ENCODE measurements around the gene VMP1. TPM values are rescaled to one million over a fixed set of nuclear protein-coding genes. Genes with fewer than 3 reads are reported as not detected.

Gene VMP1
- total and polyA plus RNA-seq, 2 of the 13 experiments (the other 11 are each of a cell fraction or from before 2014, with no cell fraction given) = 186 to 271 TPM

DNA sequence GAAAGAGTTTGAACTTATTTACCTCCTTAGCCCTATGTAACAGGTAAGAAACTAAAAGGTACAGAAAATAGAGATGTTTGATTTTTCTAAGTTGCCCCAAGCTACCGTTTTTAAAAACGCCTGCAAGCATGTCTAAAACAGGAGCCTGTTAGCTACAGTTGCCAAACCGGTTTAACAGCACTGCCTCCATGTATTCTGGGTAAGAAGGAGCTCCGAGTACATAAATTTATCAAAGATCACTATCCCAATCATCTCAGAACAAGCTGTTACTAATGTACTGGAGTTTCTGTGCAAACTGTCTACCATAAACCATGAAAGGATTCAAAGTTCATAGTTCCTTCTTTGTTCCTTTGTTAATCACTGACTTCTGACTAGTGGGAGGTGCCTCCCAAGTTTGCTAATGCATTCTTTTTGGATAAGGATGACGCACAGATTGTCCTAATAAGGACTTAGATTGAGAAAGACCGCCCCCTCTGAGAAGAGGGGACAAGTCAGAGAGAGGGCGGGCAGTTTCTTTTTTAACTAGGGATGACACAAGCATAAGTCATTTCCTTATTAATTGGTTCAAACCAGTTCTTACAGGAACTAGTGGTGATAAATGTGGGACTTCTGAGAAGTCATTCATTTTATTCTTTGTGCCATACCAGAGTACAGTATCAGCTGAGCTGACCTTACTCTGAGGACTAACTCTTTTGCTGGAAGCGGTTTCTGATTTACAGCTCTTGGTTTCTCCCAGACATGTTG lies 130.0 kb downstream of the VMP1 start (continued):
- no peak for TF ChIP-seq GABPA (IDR thresholded peaks at IDR 0.05; ENCODE audit: low read depth, low read length)
- peak; percentile 76 for TF ChIP-seq GABPA (CRISPR knock-in tag; IDR thresholded peaks at IDR 0.05; ENCODE audit: low read depth)
- TF ChIP-seq ZNF709 (CRISPR knock-in tag; IDR thresholded peaks at IDR 0.05) = no peak
- TF ChIP-seq KLF16 (CRISPR knock-in tag; IDR thresholded peaks at IDR 0.05) = peak in 1 of 2 experiments; percentile 93; a peak in 2 of 4 replicates
- TF ChIP-seq, protein P1, sequence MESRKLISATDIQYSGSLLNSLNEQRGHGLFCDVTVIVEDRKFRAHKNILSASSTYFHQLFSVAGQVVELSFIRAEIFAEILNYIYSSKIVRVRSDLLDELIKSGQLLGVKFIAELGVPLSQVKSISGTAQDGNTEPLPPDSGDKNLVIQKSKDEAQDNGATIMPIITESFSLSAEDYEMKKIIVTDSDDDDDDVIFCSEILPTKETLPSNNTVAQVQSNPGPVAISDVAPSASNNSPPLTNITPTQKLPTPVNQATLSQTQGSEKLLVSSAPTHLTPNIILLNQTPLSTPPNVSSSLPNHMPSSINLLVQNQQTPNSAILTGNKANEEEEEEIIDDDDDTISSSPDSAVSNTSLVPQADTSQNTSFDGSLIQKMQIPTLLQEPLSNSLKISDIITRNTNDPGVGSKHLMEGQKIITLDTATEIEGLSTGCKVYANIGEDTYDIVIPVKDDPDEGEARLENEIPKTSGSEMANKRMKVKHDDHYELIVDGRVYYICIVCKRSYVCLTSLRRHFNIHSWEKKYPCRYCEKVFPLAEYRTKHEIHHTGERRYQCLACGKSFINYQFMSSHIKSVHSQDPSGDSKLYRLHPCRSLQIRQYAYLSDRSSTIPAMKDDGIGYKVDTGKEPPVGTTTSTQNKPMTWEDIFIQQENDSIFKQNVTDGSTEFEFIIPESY (CRISPR knock-in tag; IDR thresholded peaks at IDR 0.05) = no peak; the same call in 1 of the 2 replicates
- 0 out of 2 replicates have a peak, but pooled peaks have one; percentile 45 for TF ChIP-seq FOXK1 (CRISPR knock-in tag; IDR thresholded peaks at IDR 0.05; ENCODE audit: borderline replicate concordance, low read depth)
- no peak for TF ChIP-seq ZZZ3 (CRISPR knock-in tag; IDR thresholded peaks at IDR 0.05; ENCODE audit: borderline replicate concordance)
- TF ChIP-seq, protein P2, sequence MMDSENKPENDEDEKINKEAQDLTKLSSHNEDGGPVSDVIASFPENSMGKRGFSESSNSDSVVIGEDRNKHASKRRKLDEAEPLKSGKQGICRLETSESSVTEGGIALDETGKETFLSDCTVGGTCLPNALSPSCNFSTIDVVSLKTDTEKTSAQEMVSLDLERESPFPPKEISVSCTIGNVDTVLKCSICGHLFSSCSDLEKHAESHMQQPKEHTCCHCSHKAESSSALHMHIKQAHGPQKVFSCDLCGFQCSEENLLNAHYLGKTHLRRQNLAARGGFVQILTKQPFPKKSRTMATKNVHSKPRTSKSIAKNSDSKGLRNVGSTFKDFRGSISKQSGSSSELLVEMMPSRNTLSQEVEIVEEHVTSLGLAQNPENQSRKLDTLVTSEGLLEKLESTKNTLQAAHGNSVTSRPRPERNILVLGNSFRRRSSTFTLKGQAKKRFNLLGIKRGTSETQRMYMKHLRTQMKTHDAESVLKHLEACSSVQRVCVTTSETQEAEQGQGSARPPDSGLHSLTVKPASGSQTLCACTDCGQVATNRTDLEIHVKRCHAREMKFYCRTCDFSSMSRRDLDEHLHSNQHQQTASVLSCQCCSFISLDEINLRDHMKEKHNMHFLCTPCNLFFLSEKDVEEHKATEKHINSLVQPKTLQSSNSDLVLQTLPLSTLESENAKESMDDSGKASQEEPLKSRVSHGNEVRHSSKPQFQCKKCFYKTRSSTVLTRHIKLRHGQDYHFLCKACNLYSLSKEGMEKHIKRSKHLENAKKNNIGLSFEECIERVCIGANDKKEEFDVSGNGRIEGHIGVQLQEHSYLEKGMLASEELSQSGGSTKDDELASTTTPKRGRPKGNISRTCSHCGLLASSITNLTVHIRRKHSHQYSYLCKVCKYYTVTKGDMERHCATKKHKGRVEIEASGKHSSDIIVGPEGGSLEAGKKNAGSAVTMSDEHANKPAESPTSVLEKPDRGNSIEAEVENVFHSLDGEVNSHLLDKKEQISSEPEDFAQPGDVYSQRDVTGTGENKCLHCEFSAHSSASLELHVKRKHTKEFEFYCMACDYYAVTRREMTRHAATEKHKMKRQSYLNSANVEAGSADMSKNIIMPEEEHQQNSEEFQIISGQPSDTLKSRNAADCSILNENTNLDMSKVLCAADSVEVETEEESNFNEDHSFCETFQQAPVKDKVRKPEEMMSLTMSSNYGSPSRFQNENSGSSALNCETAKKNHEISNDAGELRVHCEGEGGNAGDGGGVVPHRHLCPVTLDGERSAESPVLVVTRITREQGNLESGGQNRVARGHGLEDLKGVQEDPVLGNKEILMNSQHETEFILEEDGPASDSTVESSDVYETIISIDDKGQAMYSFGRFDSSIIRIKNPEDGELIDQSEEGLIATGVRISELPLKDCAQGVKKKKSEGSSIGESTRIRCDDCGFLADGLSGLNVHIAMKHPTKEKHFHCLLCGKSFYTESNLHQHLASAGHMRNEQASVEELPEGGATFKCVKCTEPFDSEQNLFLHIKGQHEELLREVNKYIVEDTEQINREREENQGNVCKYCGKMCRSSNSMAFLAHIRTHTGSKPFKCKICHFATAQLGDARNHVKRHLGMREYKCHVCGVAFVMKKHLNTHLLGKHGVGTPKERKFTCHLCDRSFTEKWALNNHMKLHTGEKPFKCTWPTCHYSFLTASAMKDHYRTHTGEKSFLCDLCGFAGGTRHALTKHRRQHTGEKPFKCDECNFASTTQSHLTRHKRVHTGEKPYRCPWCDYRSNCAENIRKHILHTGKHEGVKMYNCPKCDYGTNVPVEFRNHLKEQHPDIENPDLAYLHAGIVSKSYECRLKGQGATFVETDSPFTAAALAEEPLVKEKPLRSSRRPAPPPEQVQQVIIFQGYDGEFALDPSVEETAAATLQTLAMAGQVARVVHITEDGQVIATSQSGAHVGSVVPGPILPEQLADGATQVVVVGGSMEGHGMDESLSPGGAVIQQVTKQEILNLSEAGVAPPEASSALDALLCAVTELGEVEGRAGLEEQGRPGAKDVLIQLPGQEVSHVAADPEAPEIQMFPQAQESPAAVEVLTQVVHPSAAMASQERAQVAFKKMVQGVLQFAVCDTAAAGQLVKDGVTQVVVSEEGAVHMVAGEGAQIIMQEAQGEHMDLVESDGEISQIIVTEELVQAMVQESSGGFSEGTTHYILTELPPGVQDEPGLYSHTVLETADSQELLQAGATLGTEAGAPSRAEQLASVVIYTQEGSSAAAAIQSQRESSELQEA (CRISPR knock-in tag; IDR thresholded peaks at IDR 0.05; ENCODE audit: not compliant biosample characterization) = no peak
- peak; percentile 84 for TF ChIP-seq SOX13 (IDR thresholded peaks at IDR 0.05)
- peak in 1 of 2 experiments; percentile 99; a peak in 2 of 4 replicates for TF ChIP-seq SOX13 (CRISPR knock-in tag; conservative IDR thresholded peaks at IDR 0.05 in 1 of 2, IDR thresholded peaks at IDR 0.05 in 1 of 2)
- peak; percentile 92 for TF ChIP-seq ERF (CRISPR knock-in tag; IDR thresholded peaks at IDR 0.05)
- TF ChIP-seq ZNF749 (CRISPR knock-in tag; IDR thresholded peaks at IDR 0.05; ENCODE audit: borderline replicate concordance) = no peak
- peak; percentile 88 for TF ChIP-seq HDAC2 (CRISPR knock-in tag; IDR thresholded peaks at IDR 0.05)
- TF ChIP-seq KMT2A (CRISPR knock-in tag; IDR thresholded peaks at IDR 0.05) = peak; percentile 56; the same call in 1 of the 2 replicates
- no peak for TF ChIP-seq GLI4 (CRISPR knock-in tag; IDR thresholded peaks at IDR 0.05; ENCODE audit: borderline replicate concordance)
- no peak for TF ChIP-seq CBX5 (CRISPR knock-in tag; IDR thresholded peaks at IDR 0.05; ENCODE audit: borderline replicate concordance)
- no peak for TF ChIP-seq NCOA1 (CRISPR knock-in tag; IDR thresholded peaks at IDR 0.05)
- TF ChIP-seq IKZF1 (IDR thresholded peaks at IDR 0.05) = no peak
- TF ChIP-seq KDM5A (IDR thresholded peaks at IDR 0.05; ENCODE audit: borderline replicate concordance, low read length) = no peak
